Measurements from ENCODE around the gene INTS11. TPM values are rescaled to one million over a fixed set of nuclear protein-coding genes. Genes with fewer than 3 reads are reported as not detected.

Gene INTS11
- total and polyA plus RNA-seq, 4 donors, result 26.3 to 40.5 (median 34.5) TPM

DNA sequence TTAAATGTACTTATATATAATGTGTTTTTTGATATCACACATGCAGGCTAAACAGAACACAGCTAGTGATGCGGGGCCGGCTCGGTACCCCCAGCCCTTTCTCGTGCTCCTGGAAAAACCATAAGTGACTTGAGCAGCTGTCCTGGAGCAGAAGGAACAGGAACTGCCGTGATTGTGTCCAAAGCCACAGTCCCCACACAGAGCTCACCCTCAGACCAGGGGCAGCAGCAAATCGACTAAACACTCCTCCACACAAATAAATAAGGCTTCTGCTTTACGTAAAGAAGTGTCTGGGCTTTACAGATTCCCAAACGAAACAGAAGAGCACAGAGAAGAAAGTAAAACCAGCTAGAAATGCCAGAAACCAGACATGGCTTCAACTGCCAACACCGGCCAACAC lies 60.4 kb downstream of the INTS11 start:
- Histone ChIP-seq H3K27ac (ENCODE audit: low read depth in 1 of 2, low read length in 2 of 2) (no peak overlapping the region), H3K4me3 (ENCODE audit: low read depth in 1 of 3, low read length in 3 of 3) (no peak overlapping the region), H3K9ac (ENCODE audit: low read depth in 1 of 2, low read length in 2 of 2) (no peak overlapping the region), H3K9me3 (ENCODE audit: control insufficient read depth in 4 of 4, low read length in 3 of 4) (no peaks in the 10 kb centered on the region), H3K4me1 (ENCODE audit: control insufficient read depth in 4 of 4, insufficient read depth in 4 of 4, low read length in 3 of 4) (no peaks in the 10 kb centered on the region), H3K27me3 (ENCODE audit: control insufficient read depth in 4 of 4, insufficient read depth in 4 of 4, low read length in 3 of 4) (no peaks in the 10 kb centered on the region), H3K36me3 (ENCODE audit: control insufficient read depth in 4 of 4, insufficient read depth in 3 of 4, low read depth in 1 of 4, low read length in 3 of 4) (peaks cover 13 to 45% (median 28%) of the 10 kb centered on the region in 4 donors)
- 94% methylated on average over 9 of the region's 9 CpGs for WGBS
- TF ChIP-seq FOXA1 (IDR thresholded peaks at IDR 0.05), result no peak
- TF ChIP-seq, protein P1, sequence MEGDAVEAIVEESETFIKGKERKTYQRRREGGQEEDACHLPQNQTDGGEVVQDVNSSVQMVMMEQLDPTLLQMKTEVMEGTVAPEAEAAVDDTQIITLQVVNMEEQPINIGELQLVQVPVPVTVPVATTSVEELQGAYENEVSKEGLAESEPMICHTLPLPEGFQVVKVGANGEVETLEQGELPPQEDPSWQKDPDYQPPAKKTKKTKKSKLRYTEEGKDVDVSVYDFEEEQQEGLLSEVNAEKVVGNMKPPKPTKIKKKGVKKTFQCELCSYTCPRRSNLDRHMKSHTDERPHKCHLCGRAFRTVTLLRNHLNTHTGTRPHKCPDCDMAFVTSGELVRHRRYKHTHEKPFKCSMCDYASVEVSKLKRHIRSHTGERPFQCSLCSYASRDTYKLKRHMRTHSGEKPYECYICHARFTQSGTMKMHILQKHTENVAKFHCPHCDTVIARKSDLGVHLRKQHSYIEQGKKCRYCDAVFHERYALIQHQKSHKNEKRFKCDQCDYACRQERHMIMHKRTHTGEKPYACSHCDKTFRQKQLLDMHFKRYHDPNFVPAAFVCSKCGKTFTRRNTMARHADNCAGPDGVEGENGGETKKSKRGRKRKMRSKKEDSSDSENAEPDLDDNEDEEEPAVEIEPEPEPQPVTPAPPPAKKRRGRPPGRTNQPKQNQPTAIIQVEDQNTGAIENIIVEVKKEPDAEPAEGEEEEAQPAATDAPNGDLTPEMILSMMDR (IDR thresholded peaks at IDR 0.05; ENCODE audit: low read depth, low read length, missing input control), result no peak
- TF ChIP-seq HNF4A (conservative IDR thresholded peaks at IDR 0.05), result no peak
- TF ChIP-seq FOXA2 (IDR thresholded peaks at IDR 0.05), result no peak
- TF ChIP-seq, protein P2, sequence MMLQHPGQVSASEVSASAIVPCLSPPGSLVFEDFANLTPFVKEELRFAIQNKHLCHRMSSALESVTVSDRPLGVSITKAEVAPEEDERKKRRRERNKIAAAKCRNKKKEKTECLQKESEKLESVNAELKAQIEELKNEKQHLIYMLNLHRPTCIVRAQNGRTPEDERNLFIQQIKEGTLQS (IDR thresholded peaks at IDR 0.05), result no peak
- TF ChIP-seq JUND (IDR thresholded peaks at IDR 0.05), result no peak
- no peak for DNase-seq (ENCODE audit: low spot score)

DNA sequence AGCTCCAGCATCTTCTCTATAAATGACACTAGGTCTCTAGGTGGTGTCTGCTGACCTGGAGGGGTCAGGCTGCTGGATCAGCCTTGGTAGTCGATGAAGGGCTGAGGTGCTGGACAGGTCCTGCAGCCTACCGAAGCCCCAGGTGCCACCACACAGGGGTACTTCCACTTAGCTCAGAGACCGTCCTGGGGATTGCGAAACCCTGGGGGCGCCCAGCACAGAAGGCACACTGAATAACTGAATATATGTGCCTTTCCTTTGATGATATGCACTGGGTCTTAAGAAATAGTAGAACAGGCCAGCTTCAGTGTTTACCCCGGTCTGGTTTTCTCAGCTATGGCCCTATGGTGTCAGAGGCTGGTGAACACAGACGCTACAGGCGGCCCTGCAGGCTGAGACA lies 61.7 kb downstream of the INTS11 start:
- TF ChIP-seq RAD21 (IDR thresholded peaks at IDR 0.05), result no peak
- TF ChIP-seq, protein P2 (IDR thresholded peaks at IDR 0.05), result no peak
- Histone ChIP-seq H3K27ac (ENCODE audit: low read depth in 1 of 2, low read length in 2 of 2) (no peak overlapping the region), H3K36me3 (ENCODE audit: control insufficient read depth in 4 of 4, insufficient read depth in 3 of 4, low read depth in 1 of 4, low read length in 3 of 4) (peaks cover 11 to 48% (median 27%) of the 10 kb centered on the region in 4 donors), H3K27me3 (ENCODE audit: control insufficient read depth in 4 of 4, insufficient read depth in 4 of 4, low read length in 3 of 4) (no peaks in the 10 kb centered on the region), H3K9me3 (ENCODE audit: control insufficient read depth in 4 of 4, low read length in 3 of 4) (no peaks in the 10 kb centered on the region), H3K4me3 (ENCODE audit: low read depth in 1 of 3, low read length in 3 of 3) (no peak overlapping the region), H3K4me1 (ENCODE audit: control insufficient read depth in 4 of 4, insufficient read depth in 4 of 4, low read length in 3 of 4) (no peaks in the 10 kb centered on the region), H3K9ac (ENCODE audit: low read depth in 1 of 2, low read length in 2 of 2) (no peak overlapping the region)
- WGBS, result 94% methylated on average over 8 of the region's 8 CpGs
- DNase-seq (ENCODE audit: low spot score), result no peak

DNA sequence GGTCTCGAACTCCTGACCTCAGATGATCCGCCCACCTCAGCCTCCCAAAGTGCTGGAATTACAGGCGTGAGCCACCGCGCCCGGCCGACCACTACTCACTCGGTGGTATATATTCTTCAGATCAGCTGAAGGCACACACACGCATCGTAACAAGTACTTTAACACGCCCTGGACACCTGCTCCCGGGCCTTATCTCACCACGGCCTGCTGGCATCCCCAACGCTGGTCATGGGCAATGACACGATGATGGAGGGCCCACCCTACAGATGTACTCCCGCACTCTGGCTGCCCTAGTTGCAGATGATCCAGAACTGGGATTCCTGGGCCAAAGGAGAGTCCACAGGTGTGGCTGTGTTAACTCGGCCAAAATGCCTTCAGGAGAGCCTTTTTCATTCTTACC lies 62.4 kb downstream of the INTS11 start:
- Histone ChIP-seq H3K9ac (ENCODE audit: low read depth in 1 of 2, low read length in 2 of 2) (no peak overlapping the region), H3K4me1 (ENCODE audit: control insufficient read depth in 4 of 4, insufficient read depth in 4 of 4, low read length in 3 of 4) (no peaks in the 10 kb centered on the region), H3K27ac (ENCODE audit: low read depth in 1 of 2, low read length in 2 of 2) (no peak overlapping the region), H3K36me3 (ENCODE audit: control insufficient read depth in 4 of 4, insufficient read depth in 3 of 4, low read depth in 1 of 4, low read length in 3 of 4) (peaks cover 6 to 44% (median 25%) of the 10 kb centered on the region in 4 donors), H3K9me3 (ENCODE audit: control insufficient read depth in 4 of 4, low read length in 3 of 4) (no peaks in the 10 kb centered on the region), H3K27me3 (ENCODE audit: control insufficient read depth in 4 of 4, insufficient read depth in 4 of 4, low read length in 3 of 4) (no peaks in the 10 kb centered on the region), H3K4me3 (ENCODE audit: low read depth in 1 of 3, low read length in 3 of 3) (no peak overlapping the region)
- 97% methylated on average over 17 of the region's 17 CpGs for WGBS
- DNase-seq (ENCODE audit: low spot score), result no peak
- TF ChIP-seq, protein P1 (IDR thresholded peaks at IDR 0.05; ENCODE audit: low read depth, low read length, missing input control), result no peak
- TF ChIP-seq, protein P3, sequence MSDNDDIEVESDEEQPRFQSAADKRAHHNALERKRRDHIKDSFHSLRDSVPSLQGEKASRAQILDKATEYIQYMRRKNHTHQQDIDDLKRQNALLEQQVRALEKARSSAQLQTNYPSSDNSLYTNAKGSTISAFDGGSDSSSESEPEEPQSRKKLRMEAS (IDR thresholded peaks at IDR 0.05), result no peak
- TF ChIP-seq, protein P2 (IDR thresholded peaks at IDR 0.05), result no peak
- TF ChIP-seq FOXA2 (IDR thresholded peaks at IDR 0.05) (no peak), TAF1 (conservative IDR thresholded peaks at IDR 0.05) (no peak), YY1 (IDR thresholded peaks at IDR 0.05) (no peak), SP1 (IDR thresholded peaks at IDR 0.05) (no peak), HNF4G (IDR thresholded peaks at IDR 0.05) (no peak), FOXA1 (IDR thresholded peaks at IDR 0.05) (no peak), HNF4A (conservative IDR thresholded peaks at IDR 0.05) (no peak), JUND (IDR thresholded peaks at IDR 0.05) (no peak), GABPA (IDR thresholded peaks at IDR 0.05 in 1 of 2, conservative IDR thresholded peaks at IDR 0.05 in 1 of 2) (no peak), NR2F2 (IDR thresholded peaks at IDR 0.05) (no peak), EGR1 (IDR thresholded peaks at IDR 0.05; ENCODE audit: low read depth in 2 of 2) (no peak)
- TF ChIP-seq, protein P4, sequence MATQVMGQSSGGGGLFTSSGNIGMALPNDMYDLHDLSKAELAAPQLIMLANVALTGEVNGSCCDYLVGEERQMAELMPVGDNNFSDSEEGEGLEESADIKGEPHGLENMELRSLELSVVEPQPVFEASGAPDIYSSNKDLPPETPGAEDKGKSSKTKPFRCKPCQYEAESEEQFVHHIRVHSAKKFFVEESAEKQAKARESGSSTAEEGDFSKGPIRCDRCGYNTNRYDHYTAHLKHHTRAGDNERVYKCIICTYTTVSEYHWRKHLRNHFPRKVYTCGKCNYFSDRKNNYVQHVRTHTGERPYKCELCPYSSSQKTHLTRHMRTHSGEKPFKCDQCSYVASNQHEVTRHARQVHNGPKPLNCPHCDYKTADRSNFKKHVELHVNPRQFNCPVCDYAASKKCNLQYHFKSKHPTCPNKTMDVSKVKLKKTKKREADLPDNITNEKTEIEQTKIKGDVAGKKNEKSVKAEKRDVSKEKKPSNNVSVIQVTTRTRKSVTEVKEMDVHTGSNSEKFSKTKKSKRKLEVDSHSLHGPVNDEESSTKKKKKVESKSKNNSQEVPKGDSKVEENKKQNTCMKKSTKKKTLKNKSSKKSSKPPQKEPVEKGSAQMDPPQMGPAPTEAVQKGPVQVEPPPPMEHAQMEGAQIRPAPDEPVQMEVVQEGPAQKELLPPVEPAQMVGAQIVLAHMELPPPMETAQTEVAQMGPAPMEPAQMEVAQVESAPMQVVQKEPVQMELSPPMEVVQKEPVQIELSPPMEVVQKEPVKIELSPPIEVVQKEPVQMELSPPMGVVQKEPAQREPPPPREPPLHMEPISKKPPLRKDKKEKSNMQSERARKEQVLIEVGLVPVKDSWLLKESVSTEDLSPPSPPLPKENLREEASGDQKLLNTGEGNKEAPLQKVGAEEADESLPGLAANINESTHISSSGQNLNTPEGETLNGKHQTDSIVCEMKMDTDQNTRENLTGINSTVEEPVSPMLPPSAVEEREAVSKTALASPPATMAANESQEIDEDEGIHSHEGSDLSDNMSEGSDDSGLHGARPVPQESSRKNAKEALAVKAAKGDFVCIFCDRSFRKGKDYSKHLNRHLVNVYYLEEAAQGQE (IDR thresholded peaks at IDR 0.05), result no peak

Measured in liver (tissue), 9 donors.